ENCODE results near the gene ATXN7L2.

The ATXN7L2 gene

DNA sequence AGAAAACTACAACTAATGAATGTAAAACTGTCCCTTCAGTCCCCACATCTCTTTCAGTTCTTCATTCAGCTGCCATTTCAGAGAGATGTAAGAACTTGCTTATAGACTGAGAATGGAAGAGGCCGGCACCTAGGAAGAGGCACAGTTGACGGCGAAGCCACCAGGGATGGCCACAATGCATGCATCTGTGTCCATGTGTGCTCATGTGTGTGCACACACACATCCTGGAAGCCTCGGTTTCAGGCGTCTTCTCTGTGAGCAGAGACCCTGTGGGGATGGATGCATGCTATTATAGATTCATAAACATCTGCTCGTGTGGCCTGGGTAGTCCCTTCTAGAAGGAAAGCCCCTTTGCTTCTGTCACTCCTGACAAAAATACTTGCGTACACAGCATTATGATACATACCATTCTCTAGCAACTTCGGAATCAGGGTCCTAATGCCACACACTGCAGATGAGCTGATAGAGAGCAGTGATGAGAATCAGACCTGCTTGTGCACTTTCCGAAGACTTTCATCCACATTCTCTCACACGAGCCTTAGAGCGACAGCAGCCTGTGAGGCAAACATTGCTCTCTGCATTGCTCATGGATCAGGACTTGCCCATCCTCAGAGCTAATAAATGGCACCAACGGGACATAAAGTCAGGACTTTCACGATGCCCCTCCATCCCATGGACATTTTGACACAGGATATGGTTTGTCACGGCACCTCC is 43.5 kb downstream of the ATXN7L2 start:
- DNase-seq (ENCODE audit: low read depth) = no peak

DNA sequence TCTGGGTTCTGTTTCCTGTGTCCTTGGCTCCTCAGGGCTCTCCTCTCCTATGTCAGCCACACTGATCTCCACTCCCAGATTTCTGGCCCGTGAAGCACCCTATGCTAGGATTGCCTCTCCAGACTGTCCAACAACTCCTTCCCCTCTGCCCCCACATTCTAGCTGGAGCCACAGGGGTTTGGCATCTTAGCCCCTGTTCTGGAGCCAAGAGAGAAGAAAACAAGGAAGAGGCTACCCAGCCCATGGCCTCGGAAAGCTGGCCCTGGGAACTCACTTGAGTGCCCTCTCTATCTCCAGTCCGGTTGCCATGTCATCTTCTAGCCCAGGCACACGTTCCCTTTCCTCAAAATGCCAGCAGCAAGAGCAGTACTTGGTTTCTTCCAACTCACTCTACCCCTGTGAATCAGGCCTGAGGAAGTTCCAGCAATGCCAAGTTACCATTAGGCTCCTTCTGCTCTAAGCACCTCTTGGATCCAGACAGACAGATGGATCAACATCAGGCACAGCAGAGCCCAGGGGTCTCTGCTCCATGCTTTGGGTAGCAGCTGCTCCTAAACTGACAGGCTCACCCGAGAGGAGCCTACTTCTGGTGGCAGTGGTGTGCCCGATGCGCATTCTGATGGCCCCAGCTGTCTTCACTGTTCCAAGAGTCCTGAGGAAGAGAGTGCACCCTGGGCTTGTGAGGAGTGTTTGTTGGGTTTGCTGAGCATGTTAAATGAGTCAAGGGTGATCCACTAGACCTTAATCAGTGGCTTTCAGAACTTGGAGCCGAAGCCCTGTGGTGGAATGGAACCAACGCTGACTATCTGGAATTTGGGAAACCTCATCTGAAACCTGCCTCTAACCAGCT is 44.4 kb downstream of the ATXN7L2 start:
- no peak for DNase-seq (ENCODE audit: low read depth)

- no peak for DNase-seq (ENCODE audit: low read depth)
Measured at GRCh38 chr1:109528712-109529111, 45.0 kb downstream of the ATXN7L2 start.

GRCh38 chr1:109529881-109530456 is 46.3 kb downstream of the ATXN7L2 start:
- DNase-seq (ENCODE audit: low read depth) = no peak

- no peak for DNase-seq (ENCODE audit: low read depth)
Measured at GRCh38 chr1:109530457-109531087, 46.9 kb downstream of the ATXN7L2 start.

- DNase-seq (ENCODE audit: low read depth) = no peak
Measured at GRCh38 chr1:109531380-109531779, 47.7 kb downstream of the ATXN7L2 start.

GRCh38 chr1:109531826-109532364 is 48.2 kb downstream of the ATXN7L2 start:
- no peak for DNase-seq (ENCODE audit: low read depth)

DNA sequence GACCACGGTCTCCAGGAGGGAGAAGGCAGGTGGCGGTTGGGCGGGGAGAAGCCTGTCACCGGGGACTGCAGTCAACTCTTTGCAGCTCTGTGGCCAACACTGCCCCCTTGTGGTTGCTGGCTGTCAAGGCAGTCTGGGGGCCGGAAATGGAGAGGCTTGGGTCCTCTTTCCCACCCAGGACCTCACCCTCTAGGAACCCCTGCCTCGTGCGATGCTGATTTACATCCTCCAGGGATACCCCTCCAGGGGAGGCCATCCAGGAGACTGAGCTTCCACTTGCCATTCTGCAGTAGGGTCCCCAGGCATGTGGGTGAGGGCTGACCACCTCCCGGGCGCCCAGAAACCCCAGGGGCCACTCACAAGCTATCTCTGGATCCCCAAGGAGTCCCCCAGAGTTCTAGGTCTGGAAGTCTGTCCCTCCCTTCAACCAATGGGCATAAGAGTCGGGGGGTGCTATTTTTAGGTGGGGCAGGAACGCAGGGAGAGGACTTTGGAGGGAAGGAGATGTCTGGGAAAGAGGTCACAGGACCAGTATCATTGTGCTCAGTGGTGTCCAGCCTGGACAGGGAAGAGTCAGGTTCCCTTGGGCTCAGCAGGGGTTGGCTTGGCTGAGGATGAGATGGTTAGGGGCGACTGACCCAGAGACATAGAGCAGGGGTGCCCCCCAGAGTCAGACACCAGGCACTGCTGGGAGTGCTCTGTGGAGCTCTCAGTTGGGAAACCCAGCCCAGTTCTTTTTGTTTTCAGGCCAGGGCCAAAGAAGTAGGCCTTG is 48.8 kb downstream of the ATXN7L2 start:
- peak; percentile 77 for DNase-seq (ENCODE audit: low read depth)

- no peak for DNase-seq (ENCODE audit: low read depth)
Measured at GRCh38 chr1:109534307-109534858, 50.7 kb downstream of the ATXN7L2 start.

GRCh38 chr1:109535481-109535880 is 51.8 kb downstream of the ATXN7L2 start:
- DNase-seq (ENCODE audit: low read depth) = no peak

GRCh38 chr1:109535971-109536491 is 52.3 kb downstream of the ATXN7L2 start:
- no peak for DNase-seq (ENCODE audit: low read depth)

DNA sequence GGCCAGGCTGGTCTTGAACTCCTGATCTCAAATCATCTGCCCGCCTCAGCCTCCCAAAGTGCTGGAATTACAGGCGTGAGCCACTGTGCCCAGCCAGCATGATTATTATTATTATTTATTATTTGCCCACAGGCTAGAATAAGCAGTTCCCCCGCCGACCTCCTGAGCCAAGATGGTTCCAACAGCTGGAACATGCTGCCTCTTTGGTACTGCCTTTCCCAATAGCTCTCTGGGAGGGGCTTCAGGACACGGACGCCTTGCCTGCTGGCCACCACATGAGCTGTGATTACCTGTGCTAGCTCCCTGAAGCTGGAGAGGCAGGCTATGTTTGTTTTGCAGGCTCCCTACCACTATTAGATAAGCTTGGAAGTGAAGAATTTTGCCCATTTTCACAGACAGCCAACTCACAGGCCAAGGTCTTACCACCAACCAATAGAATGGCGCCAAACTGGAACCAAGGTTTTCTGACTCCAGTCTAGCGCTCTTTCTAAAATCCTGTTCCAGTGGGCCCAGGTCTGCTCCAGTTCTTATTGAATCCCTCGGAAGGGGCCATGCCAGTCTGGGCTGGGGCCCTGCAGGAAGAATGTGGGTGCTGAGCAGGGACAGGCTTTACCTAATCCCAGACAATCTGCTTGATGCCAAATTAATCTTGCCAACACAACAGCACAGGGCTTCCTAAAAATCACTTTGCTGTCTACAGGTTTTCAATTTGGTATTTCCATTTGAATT is 53.9 kb downstream of the ATXN7L2 start:
- no peak for DNase-seq (ENCODE audit: low read depth)

GRCh38 chr1:109538827-109539555 is 55.3 kb downstream of the ATXN7L2 start:
- no peak for DNase-seq (ENCODE audit: low read depth)

DNA sequence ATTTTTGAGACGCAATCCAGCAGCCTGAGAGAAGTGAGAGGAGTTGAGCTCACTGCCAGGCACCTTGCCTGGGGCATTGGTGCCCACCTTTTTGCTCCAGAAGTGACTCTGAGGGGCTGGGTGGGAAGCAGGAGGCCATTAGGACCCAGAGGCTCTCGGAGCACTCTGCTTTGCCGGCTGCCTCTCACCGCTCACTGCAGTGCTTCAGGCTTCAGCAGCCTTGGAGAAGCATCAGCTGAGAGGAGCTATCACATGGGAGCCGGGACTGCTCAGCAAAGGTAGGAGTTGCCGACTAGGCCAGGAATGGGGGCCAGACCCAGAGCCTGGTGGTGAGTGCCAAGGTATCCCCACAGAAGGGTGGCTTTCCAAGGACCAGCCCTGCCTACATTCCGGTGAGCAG is 56.0 kb downstream of the ATXN7L2 start, which contains the start of gene GPR61:
TSS of gene GPR61 (plus strand) at position 197 of the 400 bp plus-strand sequence. CDS start 3,151 bp downstream, outside the sequence.
- no peak for DNase-seq (ENCODE audit: low read depth)

GRCh38 chr1:109541102-109541501 is 57.4 kb downstream of the ATXN7L2 start:
- DNase-seq (ENCODE audit: low read depth) = no peak
